ENCODE data around the gene SLMAP. TPM values are rescaled to one million over a fixed set of nuclear protein-coding genes. Genes with fewer than 3 reads are reported as not detected.

The SLMAP gene
- polyA plus RNA-seq, 1 experiment = 40.2 TPM

GRCh38 chr3:57851304-57851703 lies 95.2 kb downstream of the SLMAP start:
- POLR2A ChIA-PET = no interaction called here

DNA sequence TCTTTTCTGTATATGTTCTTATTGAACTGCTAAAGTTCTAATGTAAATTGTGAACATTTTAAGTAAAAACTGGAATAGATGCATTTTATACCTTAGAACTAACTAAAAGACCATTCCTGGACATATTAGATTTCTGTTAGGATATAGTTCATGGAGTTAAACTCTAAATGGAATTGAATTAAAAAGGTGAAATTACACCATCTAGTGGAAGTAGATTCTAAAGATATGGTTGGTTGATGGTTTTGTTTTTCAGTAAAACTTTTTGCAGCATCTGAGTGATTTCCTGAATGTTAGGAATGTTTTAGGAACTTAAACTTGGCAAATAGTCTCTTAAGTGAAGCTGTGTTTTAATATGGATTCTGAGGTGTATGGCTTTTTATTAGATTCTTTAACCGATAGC lies 96.8 kb downstream of the SLMAP start:
- peak; percentile 47 for TF ChIP-seq CTCF (IDR thresholded peaks at IDR 0.05; ENCODE audit: low read depth, low read length)
- POLR2A ChIA-PET = interaction anchor here (0.6 to 1.0 kb wide), 3 partner anchors 191 to 283 kb away, joined by 3 read pairs; partner anchors contain the start of gene ARF4
- Histone ChIP-seq H3K27ac (ENCODE audit: low read depth, low read length) (no peak overlapping the region), H3K9me3 (ENCODE audit: control insufficient read depth, insufficient read depth, low read length) (no peaks in the 10 kb centered on the region), H3K27me3 (ENCODE audit: control insufficient read depth, insufficient read depth, low read length) (no peaks in the 10 kb centered on the region), H3K4me3 (ENCODE audit: low read depth, low read length) (no peak overlapping the region)
- CTCF ChIA-PET = interaction anchor here (0.5 to 2.2 kb wide), 37 partner anchors 9 to 756 kb away, joined by 3 to 40 read pairs (median 4); no protein-coding TSS in a partner anchor
- no peak for DNase-seq (ENCODE audit: low read depth, low spot score)

More at GRCh38 chr3:57851304-57851703, 95.2 kb downstream of the SLMAP start:
- CTCF ChIA-PET = interaction anchor here (1.3 kb wide), 1 partner anchor 453 kb away, joined by 3 read pairs; no protein-coding TSS in a partner anchor
- Histone ChIP-seq H3K4me3 (ENCODE audit: low read depth, low read length) (no peak overlapping the region), H3K27ac (ENCODE audit: low read depth, low read length) (no peak overlapping the region), H3K27me3 (ENCODE audit: control insufficient read depth, insufficient read depth, low read length) (no peaks in the 10 kb centered on the region), H3K9me3 (ENCODE audit: control insufficient read depth, insufficient read depth, low read length) (no peaks in the 10 kb centered on the region)
- no peak for TF ChIP-seq CTCF (IDR thresholded peaks at IDR 0.05; ENCODE audit: low read depth, low read length)
- no peak for DNase-seq (ENCODE audit: low read depth, low spot score)

DNA sequence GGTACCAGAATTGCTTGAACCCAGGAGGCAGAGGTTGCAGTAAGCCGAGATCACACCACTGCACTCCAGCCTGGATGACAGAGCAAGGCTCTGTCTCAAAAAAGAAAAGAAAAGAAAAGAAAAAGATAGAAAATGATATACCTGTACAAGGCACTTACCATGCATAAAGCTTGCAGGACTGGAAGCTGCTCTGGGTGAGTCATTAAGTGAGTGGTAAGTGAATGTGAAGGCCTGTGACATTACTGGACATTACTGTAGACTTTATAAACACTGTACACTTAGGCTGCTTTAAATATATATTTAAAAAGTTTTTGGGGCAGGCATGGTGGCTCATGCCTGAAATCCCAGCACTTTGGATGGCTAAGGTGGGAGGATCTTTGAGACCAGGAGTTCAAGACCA lies 99.2 kb downstream of the SLMAP start:
- Histone ChIP-seq H3K4me3 (ENCODE audit: low read depth, low read length) (no peak overlapping the region), H3K27ac (ENCODE audit: low read depth, low read length) (no peak overlapping the region), H3K9me3 (ENCODE audit: control insufficient read depth, insufficient read depth, low read length) (no peaks in the 10 kb centered on the region), H3K27me3 (ENCODE audit: control insufficient read depth, insufficient read depth, low read length) (no peaks in the 10 kb centered on the region)
- no peak for TF ChIP-seq CTCF (IDR thresholded peaks at IDR 0.05; ENCODE audit: low read depth, low read length)
- ChIA-PET CTCF (interaction anchor here (0.6 to 3.8 kb wide), 10 partner anchors 9 to 458 kb away, joined by 3 to 36 read pairs (median 4); no protein-coding TSS in a partner anchor), POLR2A (no interaction called here)
- DNase-seq (ENCODE audit: low read depth, low spot score) = no peak

DNA sequence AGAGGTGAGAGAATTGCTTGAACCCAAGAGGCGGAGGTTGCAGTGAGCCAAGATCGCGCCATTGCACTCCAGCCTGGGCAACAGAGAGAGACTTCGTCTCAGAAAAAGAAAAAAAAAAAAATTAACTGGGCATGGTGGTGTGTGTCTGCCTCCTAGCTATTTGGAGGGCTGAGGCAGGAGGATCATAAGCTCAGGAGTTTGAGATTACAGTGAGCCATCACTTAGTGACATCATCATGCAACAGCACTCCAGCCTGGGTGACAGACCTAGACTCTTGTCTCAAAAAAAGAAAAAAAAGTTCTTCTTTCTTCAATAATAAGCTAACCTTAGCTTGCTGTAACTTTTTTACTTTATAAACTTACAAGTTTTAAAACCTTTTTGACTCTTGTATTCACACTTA lies 99.8 kb downstream of the SLMAP start:
- H3K4me3 ChIP-seq (ENCODE audit: low read depth, low read length) = no peak overlapping the region
- H3K9me3 ChIP-seq (ENCODE audit: control insufficient read depth, insufficient read depth, low read length) = no peaks in the 10 kb centered on the region
- no peak for TF ChIP-seq CTCF (IDR thresholded peaks at IDR 0.05; ENCODE audit: low read depth, low read length)
- no peak for DNase-seq (ENCODE audit: low read depth, low spot score)
- ChIA-PET POLR2A (interaction anchor here (0.6 kb wide), 1 partner anchor 319 kb away, joined by 3 read pairs; no protein-coding TSS in a partner anchor), CTCF (interaction anchor here (0.6 to 3.8 kb wide), 16 partner anchors 9 to 685 kb away, joined by 3 to 36 read pairs (median 4); no protein-coding TSS in a partner anchor)
- no peaks in the 10 kb centered on the region for H3K27me3 ChIP-seq (ENCODE audit: control insufficient read depth, insufficient read depth, low read length)
- H3K27ac ChIP-seq (ENCODE audit: low read depth, low read length) = no peak overlapping the region

DNA sequence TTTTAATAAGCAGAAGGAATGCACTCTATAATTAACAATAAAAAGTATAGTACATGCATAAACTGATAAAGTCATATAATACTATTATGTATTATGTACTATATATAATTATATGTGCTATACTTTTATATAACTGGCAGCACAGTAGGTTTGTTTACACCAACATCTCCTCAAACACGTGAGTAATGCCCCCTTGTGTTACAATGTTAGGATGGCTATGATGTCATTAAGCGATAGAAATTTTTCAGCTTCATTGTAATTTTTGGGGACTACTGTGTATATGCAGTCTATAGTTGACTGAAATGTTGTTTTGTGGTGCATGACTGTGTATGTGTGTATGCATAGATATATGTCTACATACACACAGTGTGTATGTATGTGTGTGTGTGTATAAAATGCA lies 100.6 kb downstream of the SLMAP start:
- ChIA-PET POLR2A (no interaction called here), CTCF (interaction anchor here (0.8 to 3.8 kb wide), 9 partner anchors 8 to 686 kb away, joined by 3 to 36 read pairs (median 5); no protein-coding TSS in a partner anchor)
- Histone ChIP-seq H3K9me3 (ENCODE audit: control insufficient read depth, insufficient read depth, low read length) (no peaks in the 10 kb centered on the region), H3K27me3 (ENCODE audit: control insufficient read depth, insufficient read depth, low read length) (no peaks in the 10 kb centered on the region), H3K27ac (ENCODE audit: low read depth, low read length) (no peak overlapping the region), H3K4me3 (ENCODE audit: low read depth, low read length) (no peak overlapping the region)
- peak; percentile 38 for TF ChIP-seq CTCF (IDR thresholded peaks at IDR 0.05; ENCODE audit: low read depth, low read length)
- no peak for DNase-seq (ENCODE audit: low read depth, low spot score)
